Retina (tissue), 1 donor: ENCODE results near the gene FNIP1.
"Not testable (repeated sequence)": the region's sequence is repeated elsewhere in the genome, so short reads cannot be mapped to it uniquely, and the experiment has no call there.

ENCODE experiments used
- DNase-seq: peaks from one replicate; pipeline ENCODE4 v3.0.0-alpha.2; 2016

FNIP1 gene

GRCh38 chr5:131786900-131787692 is 9.7 kb downstream of the FNIP1 start:
- DNase-seq = no peak

- DNase-seq = no peak
Observed at GRCh38 chr5:131786036-131786435, 10.8 kb downstream of the FNIP1 start.

- DNase-seq = no peak
Observed at GRCh38 chr5:131783874-131784273, 12.9 kb downstream of the FNIP1 start.

- no peak for DNase-seq
Observed at GRCh38 chr5:131783357-131783756, 13.5 kb downstream of the FNIP1 start.

- DNase-seq = no peak
Observed at GRCh38 chr5:131782717-131783116, 14.1 kb downstream of the FNIP1 start.

- DNase-seq = not testable (repeated sequence)
Observed at GRCh38 chr5:131778141-131778540, 18.7 kb downstream of the FNIP1 start.

GRCh38 chr5:131776450-131776849 is 20.4 kb downstream of the FNIP1 start:
- DNase-seq = no peak

GRCh38 chr5:131774652-131775367 is 22.0 kb downstream of the FNIP1 start:
- no peak for DNase-seq

- no peak for DNase-seq
Observed at GRCh38 chr5:131773805-131774204, 23.0 kb downstream of the FNIP1 start.

GRCh38 chr5:131771692-131772091 is 25.1 kb downstream of the FNIP1 start:
- no peak for DNase-seq

- DNase-seq = no peak
Observed at GRCh38 chr5:131769961-131770360, 26.9 kb downstream of the FNIP1 start.

- DNase-seq = no peak
Observed at GRCh38 chr5:131769336-131769735, 27.5 kb downstream of the FNIP1 start.

- DNase-seq = no peak
Observed at GRCh38 chr5:131767891-131768290, 28.9 kb downstream of the FNIP1 start.

GRCh38 chr5:131766689-131767088 is 30.1 kb downstream of the FNIP1 start:
- no peak for DNase-seq

GRCh38 chr5:131765261-131765660 is 31.6 kb downstream of the FNIP1 start:
- no peak for DNase-seq

- DNase-seq = no peak
Observed at GRCh38 chr5:131763968-131764367, 32.8 kb downstream of the FNIP1 start.

- DNase-seq = no peak
Observed at GRCh38 chr5:131760793-131761192, 36.0 kb downstream of the FNIP1 start.

GRCh38 chr5:131759704-131760103 is 37.1 kb downstream of the FNIP1 start:
- DNase-seq = no peak

GRCh38 chr5:131758520-131758900 is 38.3 kb downstream of the FNIP1 start:
- no peak for DNase-seq

GRCh38 chr5:131757830-131758519 is 38.8 kb downstream of the FNIP1 start:
- no peak for DNase-seq

- no peak for DNase-seq
Observed at GRCh38 chr5:131756942-131757341, 39.9 kb downstream of the FNIP1 start.

GRCh38 chr5:131754363-131754762 is 42.5 kb downstream of the FNIP1 start:
- no peak for DNase-seq

GRCh38 chr5:131751506-131751905 is 45.3 kb downstream of the FNIP1 start:
- DNase-seq = no peak
